GM12873 (cell line): Measurements from ENCODE around the gene RAC2.

Experiments
- CTCF ChIP-seq: IDR thresholded peaks from 2 replicates; pipeline ENCODE4 v1.5.1; 2012; ENCODE audit warnings: low read depth, mild to moderate bottlenecking, moderate library complexity, low read length, control low read depth; ENCODE audit not compliant: insufficient read depth; ENCODE audit errors: missing control alignments

Gene RAC2

DNA sequence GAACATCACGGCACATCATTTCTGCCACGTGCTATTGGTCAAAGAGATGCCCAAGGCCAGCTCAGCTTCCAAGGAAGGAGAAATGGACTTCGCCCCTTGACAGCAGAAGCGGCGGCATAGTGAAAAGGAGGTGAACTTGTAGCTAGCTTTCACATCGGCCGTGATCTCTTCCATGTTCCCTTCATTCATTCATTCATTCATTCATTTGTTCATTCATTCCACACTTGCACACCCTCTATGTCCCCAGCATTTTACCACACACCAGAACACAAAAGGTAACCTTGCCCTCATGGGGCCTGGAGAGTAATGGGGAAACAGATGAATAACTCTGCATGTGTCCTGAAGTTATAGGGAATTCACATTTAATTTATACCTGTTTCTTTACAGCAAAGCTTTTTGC, 37.1 kb upstream of the RAC2 start:
- no peak for TF ChIP-seq CTCF

GRCh38 chr22:37280718-37281117, 36.6 kb upstream of the RAC2 start:
- TF ChIP-seq CTCF = no peak

- TF ChIP-seq CTCF = no peak
Observed at GRCh38 chr22:37279331-37280181, 35.5 kb upstream of the RAC2 start.

GRCh38 chr22:37278261-37278660, 34.2 kb upstream of the RAC2 start:
- TF ChIP-seq CTCF = no peak

DNA sequence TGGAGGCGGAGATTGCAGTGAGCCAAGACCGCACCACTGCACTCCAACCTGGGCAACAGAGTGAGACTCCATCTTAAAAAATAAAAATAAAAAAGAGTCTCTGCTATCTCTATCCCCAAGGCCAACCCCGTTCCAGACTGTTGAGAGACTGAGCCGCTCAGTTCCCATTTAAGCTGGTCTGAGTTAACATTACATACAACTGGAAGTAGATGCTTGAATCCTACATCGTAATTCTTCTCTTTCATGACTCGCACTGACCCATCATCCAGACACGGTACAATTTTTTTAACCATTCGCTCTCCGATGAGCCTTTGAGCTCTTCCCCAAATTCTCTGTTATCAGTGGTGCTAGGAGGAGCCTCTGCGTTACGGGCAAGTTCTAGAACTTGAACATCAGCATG, 33.3 kb upstream of the RAC2 start:
- TF ChIP-seq CTCF = no peak

DNA sequence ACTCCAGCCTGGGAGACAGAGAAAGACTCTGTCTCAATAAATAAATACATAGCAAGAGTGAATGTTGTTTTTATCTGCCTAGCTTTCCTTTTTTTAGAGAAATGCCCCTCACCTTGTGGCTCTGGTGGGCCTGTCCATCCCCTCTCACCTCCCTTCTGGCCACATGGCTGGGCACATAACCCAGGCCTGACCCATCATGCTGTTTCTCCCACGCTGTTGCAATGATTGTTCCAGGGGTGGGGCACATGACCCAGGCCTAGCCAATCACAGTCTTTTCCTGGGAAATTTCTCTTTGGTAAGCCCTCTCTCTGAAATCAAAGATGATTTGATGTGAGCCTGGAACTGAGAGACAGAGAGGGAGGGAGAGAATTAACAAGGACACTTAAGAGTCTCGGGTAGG, 32.7 kb upstream of the RAC2 start:
- no peak for TF ChIP-seq CTCF

- no peak for TF ChIP-seq CTCF
Observed at GRCh38 chr22:37275622-37276021, 31.6 kb upstream of the RAC2 start.
